ENCODE measurements around the gene GLMP.

GLMP gene

GRCh38 chr1:156276532-156276931 is 18.9 kb downstream of the GLMP start:
- H3K4me2 ChIP-seq (ENCODE audit: low read length, poor library complexity, severe bottlenecking): no peak overlapping the region
- H2BK15ac ChIP-seq (ENCODE audit: low read depth, poor library complexity, severe bottlenecking): no peak overlapping the region
- H4K91ac ChIP-seq (ENCODE audit: low read length): no peak overlapping the region
- H3K79me1 ChIP-seq (replicated peaks; ENCODE audit: low read length, poor library complexity, severe bottlenecking): peaks cover 31% of the 10 kb centered on the region
- H3K18ac ChIP-seq (ENCODE audit: low read depth in 1 of 2, low read length in 2 of 2): no peak overlapping the region
- peaks cover 54 to 78% of the 10 kb centered on the region in 2 experiments for H3K36me3 ChIP-seq (ENCODE audit: control insufficient read depth in 1 of 2, insufficient read depth in 2 of 2, low read depth in 1 of 2, low read length in 2 of 2)
- H2AK5ac ChIP-seq (ENCODE audit: low read length, severe bottlenecking): no peak overlapping the region
- no peak overlapping the region for H2BK5ac ChIP-seq (ENCODE audit: low read depth, low read length, poor library complexity, severe bottlenecking)
- H2BK12ac ChIP-seq (ENCODE audit: low read length in 2 of 2): no peak overlapping the region
- no peak overlapping the region for H3K14ac ChIP-seq (ENCODE audit: low read length in 2 of 2)
- H3K4ac ChIP-seq (ENCODE audit: low read depth in 1 of 2, low read length in 2 of 2): no peak overlapping the region
- H3K9me3 ChIP-seq (ENCODE audit: control insufficient read depth, low read length): no peaks in the 10 kb centered on the region
- H2BK120ac ChIP-seq (ENCODE audit: low read depth, low read length): no peak overlapping the region
- no peak overlapping the region for H3K23ac ChIP-seq (ENCODE audit: low read length in 2 of 2)
- H2AFZ ChIP-seq (ENCODE audit: low read depth, low read length): no peak overlapping the region
- H3K27me3 ChIP-seq (ENCODE audit: control insufficient read depth in 1 of 2, insufficient read depth in 1 of 2, low read length in 2 of 2): no peaks in the 10 kb centered on the region
- no peak overlapping the region for H4K8ac ChIP-seq (ENCODE audit: low read length)
- peaks cover 6% of the 10 kb centered on the region for H3K4me1 ChIP-seq (ENCODE audit: control insufficient read depth, insufficient read depth, low read depth, low read length)
- no peak overlapping the region for H3K4me3 ChIP-seq (ENCODE audit: insufficient read depth in 1 of 2, low read depth in 1 of 2, low read length in 2 of 2)
- DNase-seq: no peak
- no peak overlapping the region for H3K27ac ChIP-seq (ENCODE audit: low read length, poor library complexity, severe bottlenecking)
- H3K9ac ChIP-seq (ENCODE audit: low read length): peak overlapping the region; percentile 31

GRCh38 chr1:156270314-156270713 is 25.2 kb downstream of the GLMP start:
- Histone ChIP-seq H3K18ac (ENCODE audit: low read depth in 1 of 2, low read length in 2 of 2) (no peak overlapping the region), H3K27ac (ENCODE audit: low read length, poor library complexity, severe bottlenecking) (no peak overlapping the region), H2BK5ac (ENCODE audit: low read depth, low read length, poor library complexity, severe bottlenecking) (no peak overlapping the region), H4K91ac (ENCODE audit: low read length) (no peak overlapping the region), H3K4me1 (ENCODE audit: control insufficient read depth, insufficient read depth, low read depth, low read length) (no peaks in the 10 kb centered on the region), H2AK5ac (ENCODE audit: low read length, severe bottlenecking) (no peak overlapping the region), H3K4me3 (ENCODE audit: insufficient read depth in 1 of 2, low read depth in 1 of 2, low read length in 2 of 2) (no peak overlapping the region), H2BK12ac (ENCODE audit: low read length in 2 of 2) (no peak overlapping the region), H3K9ac (ENCODE audit: low read length) (no peak overlapping the region), H3K9me3 (ENCODE audit: control insufficient read depth, low read length) (no peaks in the 10 kb centered on the region), H2AFZ (ENCODE audit: low read depth, low read length) (no peak overlapping the region), H3K36me3 (ENCODE audit: control insufficient read depth in 1 of 2, insufficient read depth in 2 of 2, low read depth in 1 of 2, low read length in 2 of 2) (peaks cover 65 to 96% of the 10 kb centered on the region in 2 experiments), H3K14ac (ENCODE audit: low read length in 2 of 2) (no peak overlapping the region), H3K23ac (ENCODE audit: low read length in 2 of 2) (no peak overlapping the region), H3K4ac (ENCODE audit: low read depth in 1 of 2, low read length in 2 of 2) (no peak overlapping the region), H2BK120ac (ENCODE audit: low read depth, low read length) (no peak overlapping the region), H4K8ac (ENCODE audit: low read length) (no peak overlapping the region), H3K27me3 (ENCODE audit: control insufficient read depth in 1 of 2, insufficient read depth in 1 of 2, low read length in 2 of 2) (no peaks in the 10 kb centered on the region), H3K4me2 (ENCODE audit: low read length, poor library complexity, severe bottlenecking) (no peak overlapping the region), H2BK15ac (ENCODE audit: low read depth, poor library complexity, severe bottlenecking) (no peak overlapping the region), H3K79me1 (replicated peaks; ENCODE audit: low read length, poor library complexity, severe bottlenecking) (peaks cover 33% of the 10 kb centered on the region)
- no peak for DNase-seq
- 96% methylated on average over 3 of the region's 3 CpGs for WGBS

GRCh38 chr1:156268336-156268735 is 27.1 kb downstream of the GLMP start:
- Histone ChIP-seq H2BK5ac (ENCODE audit: low read depth, low read length, poor library complexity, severe bottlenecking) (no peak overlapping the region), H3K9me3 (ENCODE audit: control insufficient read depth, low read length) (no peaks in the 10 kb centered on the region), H3K9ac (ENCODE audit: low read length) (no peak overlapping the region), H2AK5ac (ENCODE audit: low read length, severe bottlenecking) (no peak overlapping the region), H3K27me3 (ENCODE audit: control insufficient read depth in 1 of 2, insufficient read depth in 1 of 2, low read length in 2 of 2) (no peaks in the 10 kb centered on the region), H3K4me3 (ENCODE audit: insufficient read depth in 1 of 2, low read depth in 1 of 2, low read length in 2 of 2) (no peak overlapping the region), H4K91ac (ENCODE audit: low read length) (no peak overlapping the region), H4K8ac (ENCODE audit: low read length) (no peak overlapping the region), H3K23ac (ENCODE audit: low read length in 2 of 2) (no peak overlapping the region), H3K4ac (ENCODE audit: low read depth in 1 of 2, low read length in 2 of 2) (no peak overlapping the region), H3K79me1 (replicated peaks; ENCODE audit: low read length, poor library complexity, severe bottlenecking) (peaks cover 26% of the 10 kb centered on the region), H3K36me3 (ENCODE audit: control insufficient read depth in 1 of 2, insufficient read depth in 2 of 2, low read depth in 1 of 2, low read length in 2 of 2) (peaks cover 59 to 93% of the 10 kb centered on the region in 2 experiments), H2BK12ac (ENCODE audit: low read length in 2 of 2) (no peak overlapping the region), H3K27ac (ENCODE audit: low read length, poor library complexity, severe bottlenecking) (no peak overlapping the region), H2BK15ac (ENCODE audit: low read depth, poor library complexity, severe bottlenecking) (no peak overlapping the region), H2BK120ac (ENCODE audit: low read depth, low read length) (no peak overlapping the region), H3K14ac (ENCODE audit: low read length in 2 of 2) (no peak overlapping the region), H2AFZ (ENCODE audit: low read depth, low read length) (no peak overlapping the region), H3K4me2 (ENCODE audit: low read length, poor library complexity, severe bottlenecking) (no peak overlapping the region), H3K18ac (ENCODE audit: low read depth in 1 of 2, low read length in 2 of 2) (no peak overlapping the region), H3K4me1 (ENCODE audit: control insufficient read depth, insufficient read depth, low read depth, low read length) (no peaks in the 10 kb centered on the region)
- 71% methylated on average over 4 of the region's 4 CpGs for WGBS
- peak; percentile 35 for DNase-seq

- no peak overlapping the region for H3K14ac ChIP-seq (ENCODE audit: low read length in 2 of 2)
- H3K23ac ChIP-seq (ENCODE audit: low read length in 2 of 2): no peak overlapping the region
- no peak overlapping the region for H2BK15ac ChIP-seq (ENCODE audit: low read depth, poor library complexity, severe bottlenecking)
- no peak overlapping the region for H2BK12ac ChIP-seq (ENCODE audit: low read length in 2 of 2)
- no peaks in the 10 kb centered on the region for H3K4me1 ChIP-seq (ENCODE audit: control insufficient read depth, insufficient read depth, low read depth, low read length)
- no peak overlapping the region for H2BK5ac ChIP-seq (ENCODE audit: low read depth, low read length, poor library complexity, severe bottlenecking)
- H2BK120ac ChIP-seq (ENCODE audit: low read depth, low read length): no peak overlapping the region
- DNase-seq: no peak
- no peak overlapping the region for H4K8ac ChIP-seq (ENCODE audit: low read length)
- no peak overlapping the region for H2AFZ ChIP-seq (ENCODE audit: low read depth, low read length)
- H3K36me3 ChIP-seq (ENCODE audit: control insufficient read depth in 1 of 2, insufficient read depth in 2 of 2, low read depth in 1 of 2, low read length in 2 of 2): peaks cover 66 to 86% of the 10 kb centered on the region in 2 experiments
- no peak overlapping the region for H3K27ac ChIP-seq (ENCODE audit: low read length, poor library complexity, severe bottlenecking)
- H3K27me3 ChIP-seq (ENCODE audit: control insufficient read depth in 1 of 2, insufficient read depth in 1 of 2, low read length in 2 of 2): no peaks in the 10 kb centered on the region
- H2AK5ac ChIP-seq (ENCODE audit: low read length, severe bottlenecking): no peak overlapping the region
- H3K4me3 ChIP-seq (ENCODE audit: insufficient read depth in 1 of 2, low read depth in 1 of 2, low read length in 2 of 2): no peak overlapping the region
- no peak overlapping the region for H3K4ac ChIP-seq (ENCODE audit: low read depth in 1 of 2, low read length in 2 of 2)
- H4K91ac ChIP-seq (ENCODE audit: low read length): no peak overlapping the region
- no peak overlapping the region for H3K18ac ChIP-seq (ENCODE audit: low read depth in 1 of 2, low read length in 2 of 2)
- no peak overlapping the region for H3K9ac ChIP-seq (ENCODE audit: low read length)
- WGBS: 97% methylated on average over 13 of the region's 13 CpGs
- H3K9me3 ChIP-seq (ENCODE audit: control insufficient read depth, low read length): no peaks in the 10 kb centered on the region
- H3K4me2 ChIP-seq (ENCODE audit: low read length, poor library complexity, severe bottlenecking): no peak overlapping the region
- peaks cover 29% of the 10 kb centered on the region for H3K79me1 ChIP-seq (replicated peaks; ENCODE audit: low read length, poor library complexity, severe bottlenecking)
Measured at GRCh38 chr1:156266051-156266450, 29.4 kb downstream of the GLMP start.
